ENCODE measurements around the gene EPN2.

Gene EPN2

GRCh38 chr17:19361326-19361725 lies 124.2 kb downstream of the EPN2 start:
- no peak for FAIRE-seq
- no peak for DNase-seq (ENCODE audit: insufficient read length, low spot score)

- no peak for DNase-seq (ENCODE audit: insufficient read length, low spot score)
- FAIRE-seq, result no peak
Observed at GRCh38 chr17:19361944-19362276, 124.7 kb downstream of the EPN2 start.

GRCh38 chr17:19362277-19363113 lies 125.3 kb downstream of the EPN2 start, which contains the start of gene B9D1:
B9D1 (minus strand) TSS chr17:19362723; CDS start chr17:19362569, 154 bp downstream.
- DNase-seq (ENCODE audit: insufficient read length, low spot score) (peak; percentile 91), FAIRE-seq (peak; percentile 94)

GRCh38 chr17:19363114-19363438 lies 125.9 kb downstream of the EPN2 start:
- no peak for FAIRE-seq
- DNase-seq (ENCODE audit: insufficient read length, low spot score), result no peak

- DNase-seq (ENCODE audit: insufficient read length, low spot score) (no peak), FAIRE-seq (no peak)
Observed at GRCh38 chr17:19363460-19364035, 126.4 kb downstream of the EPN2 start.

GRCh38 chr17:19364699-19365498 lies 127.7 kb downstream of the EPN2 start:
- FAIRE-seq, result no peak

GRCh38 chr17:19365499-19365817 lies 128.3 kb downstream of the EPN2 start:
- FAIRE-seq (no peak), DNase-seq (ENCODE audit: insufficient read length, low spot score) (no peak)

More at GRCh38 chr17:19364699-19365498, 127.7 kb downstream of the EPN2 start:
- no peak for DNase-seq (ENCODE audit: insufficient read length, low spot score)

GRCh38 chr17:19365833-19366636 lies 128.9 kb downstream of the EPN2 start:
- DNase-seq (ENCODE audit: insufficient read length, low spot score), result no peak
- FAIRE-seq, result no peak

GRCh38 chr17:19366637-19366972 lies 129.4 kb downstream of the EPN2 start:
- no peak for FAIRE-seq
- no peak for DNase-seq (ENCODE audit: insufficient read length, low spot score)

- no peak for DNase-seq (ENCODE audit: insufficient read length, low spot score)
- FAIRE-seq, result no peak
Observed at GRCh38 chr17:19368229-19368628, 131.1 kb downstream of the EPN2 start.

GRCh38 chr17:19369107-19369778 lies 132.1 kb downstream of the EPN2 start:
- DNase-seq (ENCODE audit: insufficient read length, low spot score) (no peak), FAIRE-seq (no peak)

GRCh38 chr17:19369846-19370492 lies 132.8 kb downstream of the EPN2 start:
- no peak for FAIRE-seq
- no peak for DNase-seq (ENCODE audit: insufficient read length, low spot score)

GRCh38 chr17:19370493-19370960 lies 133.4 kb downstream of the EPN2 start:
- peak; percentile 93 for FAIRE-seq
- no peak for DNase-seq (ENCODE audit: insufficient read length, low spot score)

GRCh38 chr17:19371259-19372010 lies 134.3 kb downstream of the EPN2 start:
- FAIRE-seq (no peak), DNase-seq (ENCODE audit: insufficient read length, low spot score) (no peak)

- no peak for DNase-seq (ENCODE audit: insufficient read length, low spot score)
- no peak for FAIRE-seq
Observed at GRCh38 chr17:19372011-19372370, 134.8 kb downstream of the EPN2 start.

- DNase-seq (ENCODE audit: insufficient read length, low spot score) (no peak), FAIRE-seq (no peak)
Observed at GRCh38 chr17:19372439-19372838, 135.3 kb downstream of the EPN2 start.

- DNase-seq (ENCODE audit: insufficient read length, low spot score) (no peak), FAIRE-seq (no peak)
Observed at GRCh38 chr17:19372866-19373504, 135.8 kb downstream of the EPN2 start.

GRCh38 chr17:19374136-19374535 lies 137.0 kb downstream of the EPN2 start:
- DNase-seq (ENCODE audit: insufficient read length, low spot score) (no peak), FAIRE-seq (no peak)

GRCh38 chr17:19375732-19376131 lies 138.6 kb downstream of the EPN2 start:
- FAIRE-seq (no peak), DNase-seq (ENCODE audit: insufficient read length, low spot score) (no peak)

Measured in GM19239 (cell line).